IPS-18a (cell line): ENCODE results near the gene GLP2R.
"Not testable (repeated sequence)": the region's sequence is repeated elsewhere in the genome, so short reads cannot be mapped to it uniquely, and the experiment has no call there.

Source experiments
- H3K27ac ChIP-seq: one replicate; pipeline ENCODE4 v1.5.1; 2013; ENCODE audit warnings: low read length
- H3K27me3 ChIP-seq: one replicate; pipeline ENCODE4 v1.6.1; 2013; ENCODE audit warnings: mild to moderate bottlenecking, low read length; ENCODE audit not compliant: control insufficient read depth, insufficient read depth
- H3K36me3 ChIP-seq: one replicate; pipeline ENCODE4 v1.6.1; 2013; ENCODE audit warnings: low read depth, low read length; ENCODE audit not compliant: control insufficient read depth
- H3K4me1 ChIP-seq: one replicate; pipeline ENCODE4 v1.6.1; 2013; ENCODE audit warnings: low read depth, low read length; ENCODE audit not compliant: control insufficient read depth
- H3K4me3 ChIP-seq: one replicate; pipeline ENCODE4 v1.5.1; 2013; ENCODE audit warnings: low read length
- H3K9ac ChIP-seq: one replicate; pipeline ENCODE4 v1.6.1; 2013; ENCODE audit warnings: mild to moderate bottlenecking, low read length, moderate library complexity
- H3K9me3 ChIP-seq: one replicate; pipeline ENCODE4 v1.6.1; 2013; ENCODE audit warnings: low read depth, low read length; ENCODE audit not compliant: control insufficient read depth

GLP2R gene

DNA sequence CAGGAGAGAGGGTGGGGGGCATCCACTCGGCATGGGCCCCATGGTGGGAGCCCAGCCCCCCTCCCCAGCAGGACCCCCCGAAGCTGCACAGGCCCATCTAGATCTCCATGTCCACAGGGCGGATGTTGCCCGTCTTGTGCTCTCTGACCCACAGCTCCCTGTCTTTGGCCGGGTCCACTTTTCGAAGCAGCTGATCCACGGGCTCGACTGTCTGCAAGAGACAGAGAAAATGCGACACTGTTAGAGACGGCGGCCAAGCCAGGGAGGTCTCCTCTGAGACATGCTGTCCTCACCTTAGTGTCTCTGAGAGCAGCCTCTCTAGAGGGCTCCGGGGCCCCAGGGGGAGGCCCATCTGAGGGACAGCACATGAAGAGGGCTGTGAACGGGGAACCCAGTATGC lies 91.4 kb downstream of the GLP2R start:
- no peak overlapping the region for H3K27ac ChIP-seq
- H3K9ac ChIP-seq: no peak overlapping the region
- no peaks in the 10 kb centered on the region for H3K4me1 ChIP-seq
- H3K36me3 ChIP-seq: no peaks in the 10 kb centered on the region
- no peaks in the 10 kb centered on the region for H3K9me3 ChIP-seq
- no peaks in the 10 kb centered on the region for H3K27me3 ChIP-seq
- H3K4me3 ChIP-seq: no peak overlapping the region

GRCh38 chr17:9917801-9918200 lies 92.1 kb downstream of the GLP2R start:
- Histone ChIP-seq H3K27ac (no peak overlapping the region), H3K36me3 (no peaks in the 10 kb centered on the region)

GRCh38 chr17:9918352-9918751 lies 92.6 kb downstream of the GLP2R start:
- H3K27ac ChIP-seq: no peak overlapping the region
- no peak overlapping the region for H3K4me3 ChIP-seq
- no peak overlapping the region for H3K9ac ChIP-seq
- no peaks in the 10 kb centered on the region for H3K27me3 ChIP-seq
- no peaks in the 10 kb centered on the region for H3K36me3 ChIP-seq
- H3K9me3 ChIP-seq: no peaks in the 10 kb centered on the region
- H3K4me1 ChIP-seq: no peaks in the 10 kb centered on the region

More at GRCh38 chr17:9917801-9918200, 92.1 kb downstream of the GLP2R start:
- Histone ChIP-seq H3K27me3 (no peaks in the 10 kb centered on the region), H3K4me1 (no peaks in the 10 kb centered on the region), H3K9me3 (no peaks in the 10 kb centered on the region), H3K4me3 (no peak overlapping the region), H3K9ac (no peak overlapping the region)

DNA sequence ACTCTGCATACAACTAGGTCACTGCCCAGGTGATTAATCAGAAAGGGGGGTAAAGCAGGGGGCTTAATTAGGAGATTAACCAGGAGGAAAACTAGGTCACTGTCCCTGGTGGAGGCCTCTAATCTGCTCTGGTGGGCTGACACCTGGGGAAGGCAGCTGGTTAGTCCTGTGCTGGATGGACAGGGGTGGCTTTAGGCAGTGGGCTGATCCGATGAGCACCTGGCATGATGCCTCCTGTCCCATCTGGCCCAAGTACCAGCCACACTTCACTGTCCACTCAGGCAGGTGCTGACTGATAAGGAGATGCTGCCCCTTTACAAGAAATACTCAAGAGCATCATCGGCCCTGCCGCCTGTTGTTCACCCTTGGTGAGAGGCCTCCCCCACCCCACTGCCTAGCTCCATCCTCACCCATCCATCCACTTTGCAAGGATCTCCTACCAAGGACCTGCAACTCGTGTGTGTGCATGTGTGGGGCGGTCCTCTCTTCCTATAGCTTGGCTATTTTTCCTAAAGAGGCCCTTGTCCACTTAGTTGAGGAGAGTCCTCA lies 93.2 kb downstream of the GLP2R start:
- H3K9me3 ChIP-seq: no peaks in the 10 kb centered on the region
- H3K4me1 ChIP-seq: no peaks in the 10 kb centered on the region
- H3K27me3 ChIP-seq: no peaks in the 10 kb centered on the region
- no peak overlapping the region for H3K9ac ChIP-seq
- H3K4me3 ChIP-seq: no peak overlapping the region
- H3K27ac ChIP-seq: no peak overlapping the region
- H3K36me3 ChIP-seq: no peaks in the 10 kb centered on the region

DNA sequence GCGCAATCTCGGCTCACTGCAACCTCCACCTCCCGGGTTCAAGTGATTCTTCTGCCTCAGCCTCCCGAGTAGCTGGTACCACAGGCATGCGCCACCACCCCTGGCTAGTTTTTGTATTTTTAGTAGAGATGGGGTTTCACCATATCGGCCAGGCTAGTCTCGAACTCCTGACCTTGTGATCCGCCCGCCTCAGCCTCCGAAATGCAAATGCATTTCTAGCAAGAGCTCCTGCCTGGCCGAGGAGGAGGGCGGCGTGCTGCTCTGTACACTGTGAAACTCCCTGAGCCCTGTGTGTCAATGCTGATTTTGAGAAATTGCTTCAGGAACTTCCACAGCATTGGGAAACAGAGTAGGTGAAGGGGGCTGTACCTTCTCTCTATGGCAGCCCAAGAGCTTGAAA lies 95.5 kb downstream of the GLP2R start:
- H3K9me3 ChIP-seq, H3K36me3 ChIP-seq, H3K9ac ChIP-seq, H3K4me1 ChIP-seq, H3K27ac ChIP-seq, H3K27me3 ChIP-seq, H3K4me3 ChIP-seq: not testable (repeated sequence)

GRCh38 chr17:9922012-9922848 lies 96.5 kb downstream of the GLP2R start:
- Histone ChIP-seq H3K4me3 (no peak overlapping the region), H3K27me3 (no peaks in the 10 kb centered on the region), H3K9ac (no peak overlapping the region), H3K4me1 (no peaks in the 10 kb centered on the region), H3K27ac (no peak overlapping the region), H3K36me3 (no peaks in the 10 kb centered on the region), H3K9me3 (no peaks in the 10 kb centered on the region)

DNA sequence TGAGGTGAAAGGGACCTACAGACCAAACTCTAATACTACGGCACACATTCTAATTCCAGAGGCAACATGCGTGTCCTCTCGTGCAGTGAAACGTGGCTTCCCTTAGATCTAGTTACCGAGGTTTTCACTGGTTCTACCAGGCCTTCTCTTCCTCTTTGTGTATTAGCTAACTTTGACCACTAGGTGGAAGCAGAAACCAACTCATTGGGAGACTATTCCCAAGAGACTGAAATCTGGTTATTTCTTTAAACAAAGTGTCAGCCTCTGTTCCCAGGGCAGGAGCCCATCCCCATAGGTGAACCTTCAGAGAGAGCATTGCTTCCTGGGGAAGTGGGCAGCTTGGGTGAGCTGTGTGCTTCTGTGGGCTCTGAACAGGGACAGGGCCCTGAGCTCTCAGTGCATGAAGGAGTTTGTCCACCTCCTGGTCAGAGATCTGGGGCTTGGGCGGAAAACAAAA lies 99.0 kb downstream of the GLP2R start:
- Histone ChIP-seq H3K9me3 (no peaks in the 10 kb centered on the region), H3K9ac (no peak overlapping the region), H3K27me3 (no peaks in the 10 kb centered on the region), H3K4me3 (no peak overlapping the region), H3K4me1 (no peaks in the 10 kb centered on the region), H3K27ac (no peak overlapping the region), H3K36me3 (no peaks in the 10 kb centered on the region)

GRCh38 chr17:9925457-9925856 lies 99.7 kb downstream of the GLP2R start:
- Histone ChIP-seq H3K4me1 (no peaks in the 10 kb centered on the region), H3K27me3 (no peaks in the 10 kb centered on the region), H3K9ac (no peak overlapping the region), H3K9me3 (no peaks in the 10 kb centered on the region), H3K36me3 (no peaks in the 10 kb centered on the region), H3K27ac (no peak overlapping the region), H3K4me3 (no peak overlapping the region)

DNA sequence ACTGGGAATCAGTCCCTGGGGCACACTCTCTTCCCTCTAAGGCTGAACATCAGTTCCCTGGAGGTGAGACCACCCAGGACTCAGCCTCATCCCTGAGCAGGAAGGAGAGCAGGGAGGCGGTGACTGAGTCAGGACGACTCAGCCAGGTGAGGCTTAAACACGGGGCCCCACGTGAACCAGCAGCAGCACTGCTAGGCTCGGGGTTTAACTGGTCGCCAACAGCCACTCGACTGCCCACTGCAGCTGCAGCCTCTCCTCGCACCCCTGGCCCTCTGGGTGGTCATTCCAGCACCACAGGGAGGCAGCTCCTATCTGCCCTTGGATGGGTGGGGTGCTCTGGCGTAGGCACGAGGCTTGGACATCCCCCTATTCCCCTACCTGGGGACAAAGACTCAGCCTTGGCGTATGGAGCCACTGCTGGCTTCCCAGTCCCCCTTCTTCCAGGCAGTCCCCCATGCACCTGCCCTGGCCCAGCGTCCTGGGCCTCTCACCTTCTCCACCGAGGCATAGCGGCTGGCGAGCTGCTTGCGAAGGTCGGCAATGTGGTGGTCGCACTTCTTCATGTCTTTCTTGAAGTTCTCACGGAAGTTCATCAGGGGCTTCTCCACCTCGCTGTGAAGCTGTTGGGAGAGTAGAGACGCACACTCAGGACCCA lies 100.6 kb downstream of the GLP2R start:
- no peak overlapping the region for H3K27ac ChIP-seq
- no peak overlapping the region for H3K9ac ChIP-seq
- H3K4me1 ChIP-seq: no peaks in the 10 kb centered on the region
- H3K9me3 ChIP-seq: no peaks in the 10 kb centered on the region
- H3K4me3 ChIP-seq: no peak overlapping the region
- no peaks in the 10 kb centered on the region for H3K27me3 ChIP-seq
- H3K36me3 ChIP-seq: no peaks in the 10 kb centered on the region

DNA sequence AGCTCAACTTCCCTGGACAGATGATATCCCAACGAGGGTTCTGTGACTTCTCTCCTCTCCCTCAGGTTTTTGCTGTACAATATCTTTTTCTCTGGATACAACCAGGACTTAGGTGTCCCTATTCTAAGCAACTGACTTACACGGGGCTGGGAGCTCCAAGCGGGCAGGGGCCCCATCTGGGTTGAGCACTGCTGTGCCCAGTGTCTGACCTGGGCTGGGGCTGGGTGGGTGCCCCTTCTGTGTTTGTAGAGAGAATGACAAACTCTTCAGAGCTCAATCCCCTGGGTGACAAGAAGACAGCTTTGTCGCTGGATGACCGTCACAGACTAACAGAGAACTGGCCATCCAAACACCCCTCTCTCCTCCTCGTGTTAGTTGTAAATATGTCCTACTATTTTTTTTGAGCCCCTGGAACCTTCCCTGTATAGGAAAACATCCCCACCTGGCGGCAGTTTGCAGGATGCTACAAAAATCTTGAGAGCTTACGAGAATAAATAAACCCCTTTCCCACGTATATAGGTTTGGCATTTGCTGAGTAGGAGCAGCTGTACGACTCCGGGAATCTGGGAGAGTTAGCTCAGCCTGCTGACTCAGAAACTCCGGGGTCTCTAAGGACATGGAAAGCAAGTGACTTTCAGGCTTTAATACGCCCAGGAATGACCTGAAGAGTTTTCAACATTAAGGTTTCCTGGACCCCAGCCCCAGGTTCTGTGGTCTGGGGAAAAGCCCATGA lies 103.0 kb downstream of the GLP2R start:
- H3K36me3 ChIP-seq: no peaks in the 10 kb centered on the region

GRCh38 chr17:9929871-9930270 lies 104.1 kb downstream of the GLP2R start:
- Histone ChIP-seq H3K4me3 (no peak overlapping the region), H3K4me1 (no peaks in the 10 kb centered on the region), H3K36me3 (no peaks in the 10 kb centered on the region), H3K9ac (no peak overlapping the region), H3K27me3 (no peaks in the 10 kb centered on the region), H3K9me3 (no peaks in the 10 kb centered on the region), H3K27ac (no peak overlapping the region)

More for the DNA sequence above, 103.0 kb downstream of the GLP2R start:
- H3K4me3 ChIP-seq: no peak overlapping the region
- no peak overlapping the region for H3K9ac ChIP-seq
- no peak overlapping the region for H3K27ac ChIP-seq
- H3K4me1 ChIP-seq: no peaks in the 10 kb centered on the region
- no peaks in the 10 kb centered on the region for H3K9me3 ChIP-seq
- H3K27me3 ChIP-seq: no peaks in the 10 kb centered on the region
